GM15510 (cell line): ENCODE results near the gene NETO1.

Experiments used
- POLR2A ChIP-seq: IDR thresholded peaks from 3 replicates; pipeline ENCODE4 v1.6.1; 2011; ENCODE audit warnings: borderline replicate concordance; ENCODE audit not compliant: insufficient read length; ENCODE audit errors: extremely low read depth

Gene NETO1

GRCh38 chr18:72700961-72701710 lies 166.7 kb downstream of the NETO1 start:
- no peak for TF ChIP-seq POLR2A

- no peak for TF ChIP-seq POLR2A
Observed at GRCh38 chr18:72697706-72698105, 170.1 kb downstream of the NETO1 start.

- TF ChIP-seq POLR2A, result no peak
Observed at GRCh38 chr18:72692595-72692994, 175.2 kb downstream of the NETO1 start.
